T1000 (cell line): ENCODE data around the gene BMPR1A.
"Not testable (repeated sequence)": the region's sequence is repeated elsewhere in the genome, so short reads cannot be mapped to it uniquely, and the experiment has no call there.

Experiments used
- DNase-seq: peaks from one replicate; lab custom pipeline; 2025; ENCODE audit warnings: mixed read lengths; lab: John Stamatoyannopoulos, UW

Gene BMPR1A

GRCh38 chr10:86730227-86730626, 26.2 kb upstream of the BMPR1A start:
- no peak for DNase-seq

GRCh38 chr10:86732771-86733170, 23.6 kb upstream of the BMPR1A start:
- no peak for DNase-seq

GRCh38 chr10:86733260-86733671, 23.2 kb upstream of the BMPR1A start:
- no peak for DNase-seq

GRCh38 chr10:86734207-86734988, 22.0 kb upstream of the BMPR1A start:
- DNase-seq, result no peak

GRCh38 chr10:86735278-86735677, 21.1 kb upstream of the BMPR1A start:
- DNase-seq, result not testable (repeated sequence)

GRCh38 chr10:86742230-86742629, 14.2 kb upstream of the BMPR1A start:
- no peak for DNase-seq

GRCh38 chr10:86744067-86744725, 12.2 kb upstream of the BMPR1A start:
- no peak for DNase-seq

GRCh38 chr10:86747796-86748581, 8.4 kb upstream of the BMPR1A start:
- DNase-seq, result no peak

GRCh38 chr10:86749854-86750253, 6.6 kb upstream of the BMPR1A start:
- no peak for DNase-seq

GRCh38 chr10:86751477-86751876, 4.9 kb upstream of the BMPR1A start:
- no peak for DNase-seq

- DNase-seq, result no peak
Observed at GRCh38 chr10:86752311-86752710, 4.1 kb upstream of the BMPR1A start.

GRCh38 chr10:86753051-86753450, 3.4 kb upstream of the BMPR1A start:
- no peak for DNase-seq

- no peak for DNase-seq
Observed at GRCh38 chr10:86753638-86754434, 2.6 kb upstream of the BMPR1A start.

GRCh38 chr10:86755454-86755739, 1.0 kb upstream of the BMPR1A start:
- DNase-seq, result no peak

GRCh38 chr10:86755740-86756510, 494 bp upstream of the BMPR1A start:
- peak; percentile 87 for DNase-seq

- DNase-seq, result no peak
Observed at GRCh38 chr10:86757113-86757972, 924 bp downstream of the BMPR1A start.

GRCh38 chr10:86758189-86759072, 2.0 kb downstream of the BMPR1A start:
- DNase-seq, result no peak

- DNase-seq, result no peak
Observed at GRCh38 chr10:86759073-86759672, 2.8 kb downstream of the BMPR1A start.

GRCh38 chr10:86763404-86763803, 7.0 kb downstream of the BMPR1A start:
- DNase-seq, result no peak
